GM10266 (cell line): ENCODE measurements around the gene CAT.

Experiments used
- DNase-seq: peaks from one replicate; pipeline ENCODE4 v3.0.0; 2012; ENCODE audit errors: extremely low spot score
- TF ChIP-seq, protein P1 (sequence below): IDR thresholded peaks from 2 replicates; pipeline ENCODE4 v1.5.1; 2012; ENCODE audit warnings: mild to moderate bottlenecking, low read depth; ENCODE audit not compliant: control insufficient read depth, insufficient read depth; ENCODE audit errors: missing control alignments

The CAT gene

DNA sequence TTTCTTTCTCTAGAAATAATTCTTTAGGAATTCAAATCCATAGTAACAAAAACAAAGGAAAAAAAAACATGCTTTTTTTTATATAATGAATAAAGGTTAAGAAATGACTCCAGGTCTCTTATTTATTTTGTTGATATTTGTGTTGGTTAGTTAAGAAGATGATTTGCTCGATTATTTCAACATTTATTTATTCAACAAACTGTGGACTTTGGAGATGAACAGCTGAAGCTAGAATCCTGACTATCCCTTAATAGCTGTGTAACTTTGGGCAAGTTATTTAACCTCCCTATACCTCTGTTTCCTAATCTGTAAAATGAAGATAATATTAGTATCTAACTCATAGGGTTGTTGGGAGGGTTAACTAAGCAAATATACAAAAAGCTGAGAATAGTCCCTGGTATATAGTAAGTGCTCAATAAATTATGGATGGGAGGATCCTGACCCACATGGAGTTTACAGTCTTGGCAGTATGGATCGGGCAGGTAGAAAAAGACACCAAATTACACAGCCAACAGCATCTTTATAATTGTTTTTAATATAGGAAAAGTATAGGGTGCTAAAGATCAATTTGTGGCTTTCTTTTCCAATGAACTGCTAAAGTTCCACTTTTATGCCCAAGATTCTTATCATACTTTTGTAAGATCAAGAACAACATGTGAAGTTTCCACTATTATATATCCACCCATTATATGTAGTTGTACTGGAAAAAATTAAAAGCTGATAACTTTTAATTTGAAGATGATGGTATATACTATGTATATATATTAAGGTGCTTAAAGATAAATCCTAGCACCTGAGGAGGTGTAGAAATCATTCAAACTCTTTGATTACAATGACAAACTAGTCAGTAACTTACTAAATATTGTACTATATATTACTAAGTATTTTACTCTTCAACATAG is 1.3 kb upstream of the CAT start:
- TF ChIP-seq, protein P1, sequence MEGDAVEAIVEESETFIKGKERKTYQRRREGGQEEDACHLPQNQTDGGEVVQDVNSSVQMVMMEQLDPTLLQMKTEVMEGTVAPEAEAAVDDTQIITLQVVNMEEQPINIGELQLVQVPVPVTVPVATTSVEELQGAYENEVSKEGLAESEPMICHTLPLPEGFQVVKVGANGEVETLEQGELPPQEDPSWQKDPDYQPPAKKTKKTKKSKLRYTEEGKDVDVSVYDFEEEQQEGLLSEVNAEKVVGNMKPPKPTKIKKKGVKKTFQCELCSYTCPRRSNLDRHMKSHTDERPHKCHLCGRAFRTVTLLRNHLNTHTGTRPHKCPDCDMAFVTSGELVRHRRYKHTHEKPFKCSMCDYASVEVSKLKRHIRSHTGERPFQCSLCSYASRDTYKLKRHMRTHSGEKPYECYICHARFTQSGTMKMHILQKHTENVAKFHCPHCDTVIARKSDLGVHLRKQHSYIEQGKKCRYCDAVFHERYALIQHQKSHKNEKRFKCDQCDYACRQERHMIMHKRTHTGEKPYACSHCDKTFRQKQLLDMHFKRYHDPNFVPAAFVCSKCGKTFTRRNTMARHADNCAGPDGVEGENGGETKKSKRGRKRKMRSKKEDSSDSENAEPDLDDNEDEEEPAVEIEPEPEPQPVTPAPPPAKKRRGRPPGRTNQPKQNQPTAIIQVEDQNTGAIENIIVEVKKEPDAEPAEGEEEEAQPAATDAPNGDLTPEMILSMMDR = no peak
- DNase-seq = no peak

GRCh38 chr11:34439610-34440198 is 970 bp downstream of the CAT start:
- TF ChIP-seq, protein P1 = no peak
- no peak for DNase-seq

- DNase-seq = no peak
- TF ChIP-seq, protein P1 = no peak
Observed at GRCh38 chr11:34441814-34442213, 3.1 kb downstream of the CAT start.

DNA sequence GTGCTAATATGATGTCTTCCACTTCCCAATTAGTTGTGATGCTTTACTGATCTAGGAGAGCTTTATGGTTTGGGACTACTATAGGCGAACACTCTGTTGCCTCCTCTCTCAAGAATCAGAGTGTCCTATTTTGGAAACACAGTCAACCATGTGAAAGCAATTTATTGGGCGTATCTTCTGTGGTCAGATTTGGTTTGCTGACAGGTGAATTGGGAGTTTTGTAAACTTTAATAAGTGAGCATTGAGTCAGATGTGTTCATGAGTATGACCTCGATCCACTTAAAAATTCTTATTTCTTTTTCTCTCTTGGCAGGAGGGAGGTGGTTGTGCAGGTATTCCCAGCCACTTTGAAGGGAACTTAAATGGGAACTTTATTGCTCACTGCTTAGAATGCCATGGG is 4.4 kb downstream of the CAT start:
- no peak for DNase-seq
- TF ChIP-seq, protein P1 = no peak

GRCh38 chr11:34444428-34444827 is 5.7 kb downstream of the CAT start:
- no peak for DNase-seq
- TF ChIP-seq, protein P1 = no peak

DNA sequence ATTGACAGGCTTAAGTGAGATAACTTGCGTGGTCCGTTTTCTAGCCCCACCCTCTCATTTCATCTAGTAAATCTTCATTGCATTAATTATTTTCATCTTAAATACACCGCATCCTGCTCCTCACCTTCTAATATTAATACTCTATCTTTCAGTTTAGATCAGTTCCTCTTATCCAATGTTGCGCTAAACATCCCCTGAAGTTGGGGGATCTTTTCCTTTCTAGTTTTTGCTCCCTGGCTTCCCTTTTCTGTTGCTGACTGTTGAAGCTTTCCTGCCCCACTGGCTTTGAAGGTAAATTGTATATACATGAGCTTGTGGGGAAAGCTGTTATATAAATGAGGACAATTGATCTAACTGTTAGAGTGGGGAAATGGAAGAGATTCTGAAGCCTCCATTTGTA is 7.2 kb downstream of the CAT start:
- TF ChIP-seq, protein P1 = no peak
- DNase-seq = no peak

- DNase-seq = no peak
- TF ChIP-seq, protein P1 = no peak
Observed at GRCh38 chr11:34446386-34446785, 7.7 kb downstream of the CAT start.
